Measurements from ENCODE around the gene TMEM217. TPM values are rescaled to one million over a fixed set of nuclear protein-coding genes. Genes with fewer than 3 reads are reported as not detected.

Gene TMEM217
- total RNA-seq, 2 donors from 2014 or later: 0.95 to 1.6 TPM

DNA sequence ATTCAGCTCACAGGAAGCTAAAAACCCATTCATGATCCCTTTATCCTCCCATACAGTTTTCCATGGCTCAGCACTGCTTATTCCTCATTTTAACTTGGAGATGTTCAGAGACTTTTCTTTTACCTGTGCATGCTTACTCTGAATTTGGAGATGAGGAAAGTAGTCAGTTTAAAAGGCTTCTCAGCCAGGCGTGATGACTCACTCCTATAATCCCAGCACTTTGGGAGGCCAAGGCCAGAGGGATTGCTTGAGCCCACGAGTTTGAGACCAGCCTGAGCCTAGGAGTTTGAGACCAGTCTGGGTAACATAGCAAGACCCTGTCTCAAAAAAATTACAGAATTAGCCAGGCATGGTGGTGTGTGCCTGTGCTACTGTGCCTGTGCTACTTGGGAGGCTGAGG is 30.3 kb upstream of the TMEM217 start:
- H3K9me3 ChIP-seq (ENCODE audit: control insufficient read depth, low read length): no peaks in the 10 kb centered on the region
- Mint-ChIP-seq H3K4me1 (no peaks in the 10 kb centered on the region), H3K27ac (no peak overlapping the region), H3K36me3 (ENCODE audit: low read depth) (peaks cover 66% of the 10 kb centered on the region), H3K4me3 (no peak overlapping the region), H3K27me3 (ENCODE audit: insufficient read depth) (no peaks in the 10 kb centered on the region), H3K9me3 (no peaks in the 10 kb centered on the region)
- H3K27me3 ChIP-seq (ENCODE audit: control insufficient read depth, insufficient read depth, low read length, poor library complexity, severe bottlenecking): no peaks in the 10 kb centered on the region
- TF ChIP-seq, protein P1, sequence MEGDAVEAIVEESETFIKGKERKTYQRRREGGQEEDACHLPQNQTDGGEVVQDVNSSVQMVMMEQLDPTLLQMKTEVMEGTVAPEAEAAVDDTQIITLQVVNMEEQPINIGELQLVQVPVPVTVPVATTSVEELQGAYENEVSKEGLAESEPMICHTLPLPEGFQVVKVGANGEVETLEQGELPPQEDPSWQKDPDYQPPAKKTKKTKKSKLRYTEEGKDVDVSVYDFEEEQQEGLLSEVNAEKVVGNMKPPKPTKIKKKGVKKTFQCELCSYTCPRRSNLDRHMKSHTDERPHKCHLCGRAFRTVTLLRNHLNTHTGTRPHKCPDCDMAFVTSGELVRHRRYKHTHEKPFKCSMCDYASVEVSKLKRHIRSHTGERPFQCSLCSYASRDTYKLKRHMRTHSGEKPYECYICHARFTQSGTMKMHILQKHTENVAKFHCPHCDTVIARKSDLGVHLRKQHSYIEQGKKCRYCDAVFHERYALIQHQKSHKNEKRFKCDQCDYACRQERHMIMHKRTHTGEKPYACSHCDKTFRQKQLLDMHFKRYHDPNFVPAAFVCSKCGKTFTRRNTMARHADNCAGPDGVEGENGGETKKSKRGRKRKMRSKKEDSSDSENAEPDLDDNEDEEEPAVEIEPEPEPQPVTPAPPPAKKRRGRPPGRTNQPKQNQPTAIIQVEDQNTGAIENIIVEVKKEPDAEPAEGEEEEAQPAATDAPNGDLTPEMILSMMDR (conservative IDR thresholded peaks at IDR 0.05): no peak
- no peak for DNase-seq
- no peak overlapping the region for H3K9ac ChIP-seq (ENCODE audit: extremely low read depth, low read length, poor library complexity, severe bottlenecking)
- H3K4me3 ChIP-seq (ENCODE audit: low read length): no peak overlapping the region
- H3K27ac ChIP-seq (ENCODE audit: low read depth, low read length): no peak overlapping the region
- H3K36me3 ChIP-seq (ENCODE audit: control insufficient read depth, insufficient read depth, low read length): peaks cover 87% of the 10 kb centered on the region
- no peaks in the 10 kb centered on the region for H3K4me1 ChIP-seq (ENCODE audit: control insufficient read depth, insufficient read depth, low read length)
- WGBS, 2 experiments (ENCODE audit: insufficient coverage in 1 of 2, insufficient read length in 1 of 2): 89 to 90% methylated on average over 1 to 2 of the region's 2 CpGs

DNA sequence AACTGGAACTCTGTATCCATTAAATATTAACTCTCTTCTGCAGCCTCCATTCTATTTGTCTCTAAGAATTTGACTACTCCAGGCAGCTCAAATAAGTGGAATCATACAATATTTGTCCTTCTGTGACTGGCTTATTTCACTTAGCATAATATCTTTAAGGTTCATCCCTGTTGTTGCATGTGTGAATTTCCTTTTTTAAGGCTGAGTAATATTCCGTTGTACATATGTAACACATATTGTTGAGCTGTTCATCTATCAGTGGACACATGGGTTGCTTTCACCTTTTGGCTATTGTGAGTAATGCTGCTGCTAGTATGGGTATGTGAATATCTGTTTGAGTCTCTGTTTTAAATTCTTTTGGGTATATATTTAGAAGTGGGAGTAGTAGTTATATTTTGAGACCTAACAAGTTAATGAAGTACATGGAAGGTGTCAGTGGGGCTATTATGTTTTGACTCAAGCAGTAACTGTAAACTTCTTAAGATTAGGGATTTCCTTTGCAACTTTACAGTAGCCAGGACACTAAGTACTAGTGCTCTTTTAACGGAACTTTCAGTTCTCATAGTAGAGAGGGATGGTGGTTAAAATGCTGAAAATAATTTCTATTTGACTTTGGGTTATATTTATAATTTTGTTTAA is 29.7 kb upstream of the TMEM217 start:
- Mint-ChIP-seq H3K27ac (no peak overlapping the region), H3K9me3 (no peaks in the 10 kb centered on the region), H3K36me3 (ENCODE audit: low read depth) (peaks cover 70% of the 10 kb centered on the region), H3K4me1 (no peaks in the 10 kb centered on the region), H3K4me3 (no peak overlapping the region), H3K27me3 (ENCODE audit: insufficient read depth) (no peaks in the 10 kb centered on the region)
- TF ChIP-seq, protein P1 (conservative IDR thresholded peaks at IDR 0.05): no peak
- H3K9ac ChIP-seq (ENCODE audit: extremely low read depth, low read length, poor library complexity, severe bottlenecking): no peak overlapping the region
- H3K9me3 ChIP-seq (ENCODE audit: control insufficient read depth, low read length): no peaks in the 10 kb centered on the region
- peaks cover 90% of the 10 kb centered on the region for H3K36me3 ChIP-seq (ENCODE audit: control insufficient read depth, insufficient read depth, low read length)
- no peak overlapping the region for H3K4me3 ChIP-seq (ENCODE audit: low read length)
- H3K27me3 ChIP-seq (ENCODE audit: control insufficient read depth, insufficient read depth, low read length, poor library complexity, severe bottlenecking): no peaks in the 10 kb centered on the region
- no peak overlapping the region for H3K27ac ChIP-seq (ENCODE audit: low read depth, low read length)
- DNase-seq: no peak
- no peaks in the 10 kb centered on the region for H3K4me1 ChIP-seq (ENCODE audit: control insufficient read depth, insufficient read depth, low read length)
- 90 to 96% methylated on average over 2 of the region's 2 CpGs for WGBS, 2 experiments (ENCODE audit: insufficient coverage in 1 of 2, insufficient read length in 1 of 2)

DNA sequence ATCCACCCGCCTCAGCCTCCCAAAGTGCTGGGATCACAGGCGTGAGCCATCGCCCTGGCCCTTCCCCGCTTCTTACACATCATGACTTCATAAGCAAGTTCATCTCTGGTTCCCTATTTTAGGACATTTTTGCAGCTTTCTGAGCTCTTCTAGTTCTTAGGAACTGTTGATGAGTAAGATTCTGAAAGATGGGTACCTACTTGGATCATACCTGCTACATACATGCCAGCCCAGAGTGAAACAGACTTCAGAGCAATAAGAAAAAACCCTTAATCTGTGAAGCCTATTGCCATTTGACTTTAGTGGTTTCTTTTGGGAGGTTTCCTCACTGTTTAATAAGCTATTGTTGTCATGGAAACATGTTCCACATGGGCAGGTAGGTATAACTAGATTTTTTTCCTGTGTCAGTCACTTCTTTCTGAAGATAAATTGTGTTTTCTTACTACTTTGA is 27.9 kb upstream of the TMEM217 start:
- H3K36me3 ChIP-seq (ENCODE audit: control insufficient read depth, insufficient read depth, low read length): peaks cover 75% of the 10 kb centered on the region
- H3K9me3 Mint-ChIP-seq: no peaks in the 10 kb centered on the region
- no peak overlapping the region for H3K4me3 Mint-ChIP-seq
- DNase-seq: no peak
- peaks cover 59% of the 10 kb centered on the region for H3K36me3 Mint-ChIP-seq (ENCODE audit: low read depth)
- no peaks in the 10 kb centered on the region for H3K4me1 ChIP-seq (ENCODE audit: control insufficient read depth, insufficient read depth, low read length)
- WGBS, 2 experiments (ENCODE audit: insufficient coverage in 1 of 2, insufficient read length in 1 of 2): 89 to 93% methylated on average over 3 to 4 of the region's 4 CpGs
- no peak overlapping the region for H3K9ac ChIP-seq (ENCODE audit: extremely low read depth, low read length, poor library complexity, severe bottlenecking)
- H3K4me1 Mint-ChIP-seq: no peaks in the 10 kb centered on the region
- no peak overlapping the region for H3K27ac ChIP-seq (ENCODE audit: low read depth, low read length)
- no peak overlapping the region for H3K27ac Mint-ChIP-seq
- H3K9me3 ChIP-seq (ENCODE audit: control insufficient read depth, low read length): no peaks in the 10 kb centered on the region
- no peaks in the 10 kb centered on the region for H3K27me3 Mint-ChIP-seq (ENCODE audit: insufficient read depth)
- TF ChIP-seq, protein P1 (conservative IDR thresholded peaks at IDR 0.05): no peak
- no peaks in the 10 kb centered on the region for H3K27me3 ChIP-seq (ENCODE audit: control insufficient read depth, insufficient read depth, low read length, poor library complexity, severe bottlenecking)
- H3K4me3 ChIP-seq (ENCODE audit: low read length): no peak overlapping the region
